Measurements from ENCODE around the gene ADA.
"Not testable (repeated sequence)": the region's sequence is repeated elsewhere in the genome, so short reads cannot be mapped to it uniquely, and the experiment has no call there.

GRCh38 chr20:44670851-44671250, 19.4 kb upstream of the ADA start:
- not testable (repeated sequence) for TF ChIP-seq CTCF (IDR thresholded peaks at IDR 0.05; ENCODE audit: low read depth, low read length); POLR2A (IDR thresholded peaks at IDR 0.05; ENCODE audit: extremely low read depth, insufficient read length); MAX (IDR thresholded peaks at IDR 0.05; ENCODE audit: low read depth, low read length)
